SIG-M5 treated with dmso at 0.1 percent for 504 hours (cell line): Measurements from ENCODE around the gene NIPSNAP3A.
"Not testable (repeated sequence)": the region's sequence is repeated elsewhere in the genome, so short reads cannot be mapped to it uniquely, and the experiment has no call there.

Experiments used
- DNase-seq: peaks from one replicate; lab custom pipeline; 2025; ENCODE audit not compliant: unreplicated experiment; lab: John Stamatoyannopoulos, UW

NIPSNAP3A gene

DNA sequence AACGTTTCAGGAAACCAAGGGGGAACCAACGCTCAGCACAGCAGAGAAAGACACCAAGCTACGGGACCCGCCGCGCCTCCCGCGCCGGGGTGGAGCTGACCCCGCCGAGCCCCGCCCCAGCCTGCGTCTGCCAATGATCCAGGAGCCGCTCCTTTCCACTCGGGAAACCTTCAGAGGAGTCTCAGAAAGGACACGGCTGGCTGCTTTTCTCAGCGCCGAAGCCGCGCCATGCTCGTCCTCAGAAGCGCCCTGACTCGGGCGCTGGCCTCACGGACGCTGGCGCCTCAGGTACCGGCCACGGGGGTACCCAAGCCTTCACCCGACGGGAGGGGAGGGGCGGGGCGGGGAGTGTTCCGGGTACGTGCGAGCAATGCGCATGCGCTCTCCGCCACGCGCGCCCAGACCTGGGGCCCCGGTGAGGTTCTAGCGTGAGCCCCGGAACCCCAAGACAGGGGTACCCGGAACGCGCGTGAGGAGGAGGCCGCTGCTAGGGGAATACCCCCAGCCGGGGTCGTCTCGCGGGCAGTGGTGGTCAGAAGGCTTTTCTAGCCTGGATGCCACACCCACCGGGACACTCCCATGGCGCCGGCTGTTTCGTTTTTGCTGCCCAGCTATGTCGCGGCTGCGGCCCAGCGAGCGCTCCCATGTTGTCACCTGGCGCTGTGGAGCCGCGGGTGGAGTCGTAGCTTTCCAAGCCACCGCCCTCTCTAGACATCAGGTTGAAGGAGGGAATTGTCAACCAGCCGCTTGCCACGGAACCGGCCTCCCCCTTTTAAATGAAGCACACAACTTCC is at the start of gene NIPSNAP3A:
TSS of gene NIPSNAP3A (plus strand) at position 119 of the 794 bp plus-strand sequence. CDS start at position 229, 110 bp downstream.
- peak; percentile 85 for DNase-seq

DNA sequence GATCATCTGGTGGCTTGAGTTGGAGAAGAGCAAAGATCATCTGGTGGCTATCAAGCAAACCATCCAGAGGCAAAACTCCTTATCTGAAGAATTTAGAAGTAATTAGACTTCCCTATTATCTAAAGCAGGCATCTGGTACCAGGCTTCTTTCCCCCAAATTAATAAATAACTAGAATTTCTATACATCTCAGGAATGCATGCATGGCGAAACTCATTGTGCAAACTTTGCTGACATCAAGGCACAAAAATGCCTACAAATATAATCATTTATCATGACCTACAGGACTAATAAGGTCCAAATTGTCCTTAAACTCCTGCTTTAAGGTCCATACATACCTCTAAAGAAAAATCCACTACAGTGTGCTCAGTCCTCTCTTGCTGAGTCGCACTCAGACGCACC is 47.2 kb upstream of the NIPSNAP3A start:
- DNase-seq: no peak

DNA sequence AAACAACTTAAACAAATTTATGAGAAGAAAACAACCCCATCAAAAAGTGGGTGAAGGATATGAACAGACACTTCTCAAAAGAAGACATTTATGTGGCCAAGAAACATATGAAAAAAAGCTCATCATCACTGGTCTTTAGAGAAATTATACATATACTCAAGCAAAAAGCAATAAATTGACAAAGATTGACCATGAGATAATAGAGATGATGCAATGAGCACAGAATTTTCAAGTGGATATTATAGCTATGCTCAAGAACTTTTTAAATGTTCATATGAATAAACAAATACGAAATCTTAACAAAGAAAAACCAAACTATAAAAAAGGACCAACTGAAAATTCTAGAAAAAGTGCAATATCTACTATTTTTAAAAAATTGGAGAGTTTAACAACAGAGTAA is 38.7 kb upstream of the NIPSNAP3A start:
- DNase-seq: not testable (repeated sequence)

DNA sequence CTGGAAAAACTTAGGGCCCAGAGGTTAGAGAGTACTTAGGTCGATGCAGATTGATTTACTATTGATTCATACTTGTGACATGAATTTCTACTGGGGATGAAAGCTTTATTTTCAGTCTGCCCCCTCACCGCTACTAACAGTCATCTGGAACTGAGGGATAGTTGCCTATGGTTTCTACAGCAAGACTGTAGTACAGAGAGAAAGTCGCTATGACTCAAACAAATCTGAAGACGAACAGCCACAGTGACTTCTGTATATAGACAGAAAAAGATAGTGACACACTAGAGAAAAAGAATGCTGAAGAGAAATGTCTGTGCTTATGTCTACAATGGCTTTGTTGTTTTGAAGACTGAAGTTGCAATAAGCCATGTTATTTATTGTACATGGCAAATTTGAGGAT is 35.9 kb upstream of the NIPSNAP3A start:
- DNase-seq: no peak

DNA sequence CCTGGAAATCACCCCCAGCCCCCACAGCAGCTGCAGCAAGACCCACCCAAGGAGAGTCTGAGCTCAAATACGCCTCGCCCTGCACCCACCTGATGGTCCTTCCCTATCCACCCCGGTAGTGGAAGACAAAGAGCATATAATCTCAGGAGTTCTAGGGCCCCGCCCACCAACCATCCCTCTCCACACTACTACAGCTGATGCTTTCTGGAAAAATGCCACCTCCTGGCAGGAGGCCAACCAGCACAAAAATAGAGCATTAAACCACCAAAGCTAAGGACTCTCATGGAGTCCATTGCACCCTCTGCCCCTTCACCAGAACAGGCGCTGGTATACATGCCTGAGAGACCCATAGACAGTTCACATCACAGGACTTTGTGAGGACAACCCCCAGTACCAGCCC is 22.5 kb upstream of the NIPSNAP3A start:
- DNase-seq: no peak

DNA sequence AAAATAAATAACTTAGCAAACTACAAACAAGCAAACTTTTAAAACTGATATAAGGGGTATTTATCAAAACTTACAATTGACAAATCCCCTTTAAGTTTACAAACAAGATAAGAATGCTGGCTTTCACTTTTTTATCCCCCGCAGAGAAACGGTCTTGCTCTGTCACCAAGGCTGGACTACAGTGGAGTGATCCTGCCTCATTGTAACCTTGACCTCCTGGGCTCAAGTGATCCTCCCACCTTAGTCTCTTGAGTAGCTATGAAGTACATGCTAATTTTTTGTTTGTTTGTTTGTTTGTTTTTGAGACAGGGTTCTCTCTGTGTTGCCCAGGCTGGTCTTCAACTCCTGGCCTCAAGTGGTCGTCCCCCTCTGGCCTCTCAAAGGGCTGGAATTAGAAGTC is 9.0 kb upstream of the NIPSNAP3A start:
- DNase-seq: no peak

DNA sequence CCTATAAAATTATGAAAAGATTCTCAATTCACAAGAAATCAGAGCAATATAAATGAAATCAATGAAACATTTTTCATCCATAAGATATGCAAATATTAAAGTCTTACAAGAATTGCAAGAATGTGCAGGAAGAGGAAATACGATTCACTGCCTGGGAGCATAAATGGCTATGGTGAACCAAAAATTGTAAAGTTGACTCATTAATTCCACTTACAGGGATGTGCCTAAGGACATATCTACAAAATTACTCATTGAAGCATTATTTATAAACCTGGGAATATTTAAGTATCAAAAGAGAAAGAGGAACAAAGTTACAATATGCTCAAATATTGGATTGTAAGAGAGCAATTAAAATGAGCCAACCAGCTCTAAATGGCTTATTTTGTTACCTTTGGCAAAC is 6.9 kb upstream of the NIPSNAP3A start:
- DNase-seq: no peak

DNA sequence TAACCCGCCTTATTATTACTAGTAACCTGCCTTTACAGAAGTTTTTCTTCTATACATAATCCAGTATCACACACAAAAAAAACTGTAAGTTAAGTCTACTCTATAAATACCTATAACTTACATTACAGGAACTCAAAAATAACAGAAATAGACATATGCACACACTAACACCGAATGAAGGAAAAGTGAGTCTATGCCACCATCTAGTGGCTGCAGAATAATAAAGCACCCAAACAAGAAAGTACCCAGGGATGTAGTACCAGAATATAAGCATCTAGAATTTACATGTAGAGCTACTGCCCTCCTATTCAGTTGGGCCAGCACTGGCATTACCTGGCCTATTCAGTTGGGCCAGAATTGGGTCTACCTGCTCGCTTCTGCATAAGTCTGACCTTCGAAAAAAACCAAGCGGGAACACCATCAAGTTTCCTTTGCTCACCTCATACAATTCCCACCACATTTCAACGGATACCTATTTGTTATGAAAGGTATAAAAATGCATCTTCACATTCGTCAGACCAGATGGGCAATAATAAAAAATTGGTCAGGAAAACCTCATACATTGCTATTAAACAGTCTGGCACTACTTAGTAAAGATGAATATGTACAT is 4.0 kb upstream of the NIPSNAP3A start:
- DNase-seq: peak; percentile 79

DNA sequence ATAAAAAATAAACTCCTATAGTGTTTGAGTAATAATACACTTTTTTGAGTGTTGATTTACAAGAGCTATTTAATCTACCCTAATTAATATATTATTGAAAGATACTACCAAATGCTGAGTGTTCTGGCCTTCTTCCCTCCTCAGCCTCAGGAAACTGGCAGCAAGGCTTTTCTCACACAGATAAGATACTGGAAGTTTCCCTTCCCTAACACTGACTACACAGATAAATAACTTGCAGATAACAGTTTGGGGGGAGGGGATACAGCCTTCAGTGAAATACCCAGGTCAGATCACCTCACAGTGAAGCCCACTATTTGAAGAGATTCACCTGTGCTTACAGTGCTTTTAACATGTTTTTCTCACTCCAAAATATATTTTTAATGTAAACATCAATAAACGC is 1.6 kb upstream of the NIPSNAP3A start:
- no peak for DNase-seq

DNA sequence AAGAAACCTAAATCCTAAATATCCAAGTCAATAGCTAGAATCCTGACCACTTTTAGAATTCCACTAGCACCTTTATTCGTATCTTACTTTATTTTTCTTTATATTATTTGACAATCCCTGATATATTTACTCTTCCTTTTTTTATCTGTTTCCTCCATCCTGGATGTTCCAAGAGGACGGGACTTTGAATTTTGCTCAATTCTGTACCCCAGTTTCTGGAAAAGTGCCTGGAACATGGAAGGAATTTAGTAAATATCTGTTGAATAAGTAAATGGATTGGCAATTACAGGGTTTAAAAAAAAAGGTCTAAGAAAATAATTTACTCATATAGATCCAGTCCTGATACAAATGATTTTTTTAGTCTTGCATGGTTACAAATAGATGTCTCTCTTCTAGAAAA is 1.2 kb upstream of the NIPSNAP3A start:
- no peak for DNase-seq

DNA sequence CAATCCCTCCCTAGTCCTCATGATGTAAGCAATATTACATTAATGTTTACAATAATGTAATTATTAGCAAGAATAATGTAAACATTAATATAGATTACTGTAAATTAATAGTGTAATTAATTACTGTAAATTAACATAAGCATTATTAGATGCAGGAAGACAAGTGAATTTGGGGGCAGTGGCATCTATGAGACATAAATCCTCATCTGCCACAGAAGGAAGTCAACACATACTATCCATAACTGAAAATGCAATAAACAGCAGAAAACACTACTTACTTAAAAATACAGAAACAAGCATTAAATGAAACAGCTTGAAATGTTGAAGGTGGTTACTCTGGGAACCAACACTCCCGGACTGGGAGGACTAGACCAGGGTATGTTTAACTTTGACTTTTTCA is 685 bp upstream of the NIPSNAP3A start:
- DNase-seq: no peak

DNA sequence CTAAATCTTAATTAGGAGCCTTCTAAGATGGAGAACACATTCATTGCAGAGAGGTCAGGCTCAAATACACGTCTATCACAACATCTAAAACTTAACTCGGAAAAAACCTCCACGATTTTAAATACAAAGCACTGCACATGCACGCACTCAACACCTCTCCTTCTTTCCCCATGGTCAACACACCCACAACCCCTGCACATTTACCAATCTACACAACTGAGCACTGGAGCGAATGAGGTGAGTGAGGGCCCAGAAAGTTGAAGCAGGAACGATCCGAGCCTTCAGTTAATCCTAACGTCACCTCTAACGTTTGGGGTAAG is 278 bp upstream of the NIPSNAP3A start:
- no peak for DNase-seq

DNA sequence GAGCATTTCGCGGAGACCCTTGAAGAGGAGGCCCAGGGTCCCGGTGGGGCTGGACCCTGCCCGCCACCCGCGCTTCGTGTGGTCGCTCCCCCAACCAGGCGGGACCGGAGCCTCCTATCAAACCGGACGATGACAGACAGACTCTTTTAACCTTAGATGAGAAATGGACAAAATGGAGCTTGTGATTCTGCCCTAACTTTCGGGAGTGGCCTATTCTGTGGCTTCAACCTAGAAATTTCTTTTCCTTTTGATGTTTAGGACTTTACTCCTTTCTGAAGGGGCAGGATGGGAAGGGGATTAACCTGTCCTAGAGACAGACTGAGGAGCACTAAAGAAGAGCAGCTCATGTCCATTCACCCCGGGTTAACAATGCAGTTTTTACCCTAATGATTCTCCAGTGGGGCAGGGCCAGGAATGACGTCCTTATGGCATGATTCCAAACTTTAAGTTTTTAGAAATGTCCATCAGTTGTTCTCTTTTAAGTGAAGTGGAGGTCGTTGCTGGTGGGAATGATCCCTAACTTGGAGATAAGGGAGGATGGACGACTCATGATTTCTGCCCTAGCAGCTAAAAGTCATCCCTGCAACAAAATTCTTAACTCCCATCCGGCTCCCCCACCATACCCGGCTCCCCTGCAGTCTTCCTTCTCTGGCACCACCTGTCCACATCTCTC is 1.0 kb downstream of the NIPSNAP3A start:
- no peak for DNase-seq

DNA sequence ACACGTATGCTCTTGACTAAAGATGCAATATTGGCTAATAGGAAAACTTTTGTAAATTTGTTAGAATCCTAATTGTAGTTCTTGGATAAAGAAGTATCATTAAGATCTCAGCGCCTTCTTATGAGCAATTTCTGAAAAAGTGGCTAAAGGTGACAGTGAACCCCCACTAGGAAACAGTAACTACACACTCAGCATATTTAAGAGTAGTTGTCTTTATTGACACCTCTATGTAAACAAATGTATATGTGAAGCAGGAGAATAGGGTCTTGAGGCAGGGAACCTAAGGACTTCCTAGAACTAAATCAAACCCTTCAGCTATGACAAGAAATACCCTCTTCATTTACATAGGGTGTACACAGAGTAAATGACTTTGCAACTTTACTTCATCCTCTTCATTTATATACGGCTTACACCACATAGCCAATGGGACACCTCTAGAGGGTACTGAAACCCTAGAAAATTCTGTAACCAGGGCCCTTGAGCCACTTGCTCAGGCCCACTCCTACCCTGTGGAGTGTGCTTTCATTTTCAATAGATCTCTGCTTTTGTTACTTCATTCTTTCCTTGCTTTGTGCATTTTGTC is 2.8 kb downstream of the NIPSNAP3A start:
- DNase-seq: no peak

DNA sequence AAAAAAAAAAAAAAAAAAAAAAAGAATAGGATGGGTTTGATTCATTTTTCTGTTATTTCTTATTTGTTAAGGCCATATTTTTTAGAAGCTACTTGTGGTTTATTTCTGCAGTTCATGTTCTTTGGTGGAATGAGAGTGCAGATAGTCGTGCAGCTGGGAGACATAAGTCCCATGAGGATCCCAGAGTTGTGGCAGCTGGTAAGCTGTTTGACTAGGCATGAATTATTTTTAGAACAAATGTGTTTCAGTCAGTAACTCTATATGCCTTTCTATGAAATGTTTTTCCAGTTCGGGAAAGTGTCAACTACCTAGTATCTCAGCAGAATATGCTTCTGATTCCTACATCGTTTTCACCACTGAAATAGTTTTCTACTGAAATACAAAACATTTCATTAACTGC is 11.5 kb downstream of the NIPSNAP3A start:
- DNase-seq: no peak

DNA sequence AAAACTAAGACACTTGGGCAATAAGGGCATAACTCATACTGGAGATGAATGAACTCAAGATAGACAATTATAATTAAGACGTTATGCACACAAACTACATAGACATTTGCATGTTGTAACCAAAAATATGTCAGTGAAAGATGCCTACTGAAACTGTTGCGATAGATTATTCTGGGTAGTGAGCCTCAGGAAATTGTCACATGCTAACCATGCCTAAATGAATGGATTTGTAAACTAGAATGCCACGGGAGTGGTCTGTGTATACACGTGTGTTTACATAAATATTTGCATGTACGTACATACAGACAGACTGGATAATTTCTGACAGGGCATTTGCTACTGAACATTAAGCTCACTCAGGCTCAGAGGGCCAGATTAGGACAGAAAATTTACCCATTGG is 17.7 kb downstream of the NIPSNAP3A start:
- peak; percentile 6 for DNase-seq

DNA sequence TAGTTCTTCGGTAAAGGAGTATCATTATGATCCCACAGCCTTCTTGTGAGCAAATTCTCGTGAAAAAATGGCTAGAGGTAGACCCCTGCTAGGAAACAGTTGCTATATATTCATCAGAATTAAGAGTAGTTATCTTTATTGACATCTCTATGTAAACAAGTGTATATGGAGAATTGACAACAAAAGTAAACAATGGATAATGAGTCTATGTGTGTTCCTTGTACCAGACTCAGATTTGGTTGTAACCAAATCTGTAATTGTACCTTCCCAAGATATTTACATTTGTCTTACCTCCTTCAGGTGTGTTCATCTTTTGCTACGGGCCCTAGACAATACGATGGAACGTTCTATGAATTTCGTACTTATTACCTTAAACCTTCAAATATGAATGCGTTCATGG is 18.5 kb downstream of the NIPSNAP3A start:
- DNase-seq: no peak

DNA sequence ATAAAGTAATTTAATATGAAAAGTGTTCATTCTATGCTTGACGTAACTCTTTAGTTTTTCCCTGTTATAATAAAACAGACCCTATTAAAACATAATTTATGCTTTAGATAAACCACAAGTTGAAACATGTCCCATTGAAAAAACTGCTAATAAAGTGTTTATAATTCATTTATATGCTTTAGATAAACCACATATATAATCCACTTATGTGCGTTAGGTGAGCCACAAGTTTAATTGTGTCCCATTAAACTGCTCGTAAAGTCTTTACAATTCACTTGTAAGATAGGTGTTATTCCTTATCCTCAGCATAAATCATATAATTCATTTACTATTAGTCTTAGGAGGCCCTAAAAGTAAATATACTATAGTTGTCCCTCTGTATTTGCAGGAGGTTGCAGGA is 20.0 kb downstream of the NIPSNAP3A start:
- no peak for DNase-seq

DNA sequence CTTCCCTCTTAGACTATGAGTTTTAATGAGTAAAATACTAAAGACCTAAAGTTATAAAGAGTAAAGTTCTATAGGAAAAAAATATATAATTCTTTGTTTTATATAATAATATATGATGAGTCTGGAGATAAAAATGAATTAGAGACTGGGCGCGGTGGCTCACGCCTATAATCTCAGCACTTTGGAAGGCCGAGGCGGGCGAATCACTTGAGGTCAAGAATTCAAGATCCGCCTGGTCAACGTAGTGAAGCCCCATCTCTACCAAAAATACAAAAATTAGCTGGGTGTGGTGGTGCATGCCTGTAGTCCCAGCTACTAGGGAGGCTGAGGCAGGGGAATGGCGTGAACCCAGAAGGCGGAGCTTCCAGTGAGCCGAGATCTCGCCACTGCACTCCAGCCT is 21.5 kb downstream of the NIPSNAP3A start:
- not testable (repeated sequence) for DNase-seq

DNA sequence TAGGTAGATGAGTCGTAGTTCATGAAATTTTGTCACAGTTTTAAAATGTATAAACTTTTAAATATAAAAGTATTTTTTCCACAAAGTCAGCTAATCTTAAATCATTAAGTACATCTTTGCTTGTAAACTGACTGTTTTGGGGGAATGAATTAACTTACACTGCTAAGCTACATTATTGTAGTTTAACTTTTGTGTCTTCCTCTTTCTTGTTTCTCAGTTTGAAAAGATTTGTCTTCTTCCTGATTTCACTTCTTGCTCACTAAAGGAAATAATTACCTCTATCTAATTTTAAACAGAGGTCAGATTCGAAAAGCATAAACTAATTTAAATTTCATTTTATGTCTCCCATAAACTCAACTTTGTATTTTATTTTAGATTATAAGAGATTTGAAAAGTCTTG is 22.2 kb downstream of the NIPSNAP3A start:
- peak; percentile 40 for DNase-seq

DNA sequence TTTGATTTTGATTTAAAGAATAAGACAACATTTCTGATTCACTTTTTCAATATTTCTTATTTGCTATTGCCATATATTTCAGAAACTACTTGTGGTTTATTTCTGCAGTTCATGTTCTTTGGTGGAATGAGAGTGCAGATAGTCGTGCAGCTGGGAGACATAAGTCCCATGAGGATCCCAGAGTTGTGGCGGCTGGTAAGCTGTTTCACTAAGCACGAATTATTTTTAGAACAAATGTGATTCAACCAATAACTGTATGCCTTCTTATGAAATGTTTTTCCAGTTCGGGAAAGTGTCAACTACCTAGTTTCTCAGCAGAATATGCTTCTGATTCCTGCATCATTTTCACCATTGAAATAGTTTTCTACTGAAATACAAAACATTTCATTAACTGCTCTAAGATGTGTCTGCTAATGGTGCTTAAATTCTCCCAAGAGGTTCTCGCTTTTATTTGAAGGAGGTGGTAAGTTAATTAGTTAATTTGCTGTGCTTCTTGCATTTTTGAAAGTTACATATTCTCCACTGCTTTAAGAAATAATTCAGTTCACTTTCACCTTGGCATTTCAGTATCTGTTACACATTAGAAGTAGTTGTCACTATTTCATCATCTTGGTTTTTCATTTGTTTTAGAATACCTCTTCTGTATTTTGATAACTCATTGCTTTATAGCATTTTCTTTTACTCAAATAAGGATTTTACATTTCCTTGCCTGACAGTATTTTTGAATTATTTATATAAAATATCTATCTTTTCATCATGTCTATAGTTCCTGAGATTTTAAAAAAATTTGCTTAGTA is 25.4 kb downstream of the NIPSNAP3A start:
- peak; percentile 71 for DNase-seq
